Kidney epithelial cell (primary cell): ENCODE measurements around the gene IQCH. TPM values are rescaled to one million over a fixed set of nuclear protein-coding genes. Genes with fewer than 3 reads are reported as not detected.
"Not testable (repeated sequence)": the region's sequence is repeated elsewhere in the genome, so short reads cannot be mapped to it uniquely, and the experiment has no call there.

Experiments used
- DNase-seq: peaks from one replicate; pipeline ENCODE4 v3.0.0-alpha.2; 2010; ENCODE audit warnings: low read depth
- H3K27me3 ChIP-seq: 2 replicates; pipeline ENCODE4 v1.6.0; 2011; ENCODE audit warnings: low read length; ENCODE audit not compliant: control insufficient read depth, insufficient read depth
- H3K36me3 ChIP-seq: 2 replicates; pipeline ENCODE4 v1.5.1; 2011; ENCODE audit warnings: low read length; ENCODE audit not compliant: control insufficient read depth, insufficient read depth
- H3K4me3 ChIP-seq: 2 replicates; pipeline ENCODE4 v1.5.1; 2011; ENCODE audit warnings: low read depth, mild to moderate bottlenecking, control low read depth, low read length
- CTCF ChIP-seq: IDR thresholded peaks from 2 replicates; pipeline ENCODE4 v1.5.1; 2011; ENCODE audit warnings: mild to moderate bottlenecking, moderate library complexity, low read length, control low read depth, inconsistent platforms; ENCODE audit not compliant: insufficient read depth, poor library complexity, severe bottlenecking
- total RNA-seq: library from RNA; depleted of rRNA; stranded (reverse); fragments of >200 nt; gene quantifications from 2 replicates; pipeline ENCODE4 v1.2.3, GENCODE V29; 2015

Gene IQCH
- total RNA-seq, 1 donor from 2014 or later = 6.3 TPM

DNA sequence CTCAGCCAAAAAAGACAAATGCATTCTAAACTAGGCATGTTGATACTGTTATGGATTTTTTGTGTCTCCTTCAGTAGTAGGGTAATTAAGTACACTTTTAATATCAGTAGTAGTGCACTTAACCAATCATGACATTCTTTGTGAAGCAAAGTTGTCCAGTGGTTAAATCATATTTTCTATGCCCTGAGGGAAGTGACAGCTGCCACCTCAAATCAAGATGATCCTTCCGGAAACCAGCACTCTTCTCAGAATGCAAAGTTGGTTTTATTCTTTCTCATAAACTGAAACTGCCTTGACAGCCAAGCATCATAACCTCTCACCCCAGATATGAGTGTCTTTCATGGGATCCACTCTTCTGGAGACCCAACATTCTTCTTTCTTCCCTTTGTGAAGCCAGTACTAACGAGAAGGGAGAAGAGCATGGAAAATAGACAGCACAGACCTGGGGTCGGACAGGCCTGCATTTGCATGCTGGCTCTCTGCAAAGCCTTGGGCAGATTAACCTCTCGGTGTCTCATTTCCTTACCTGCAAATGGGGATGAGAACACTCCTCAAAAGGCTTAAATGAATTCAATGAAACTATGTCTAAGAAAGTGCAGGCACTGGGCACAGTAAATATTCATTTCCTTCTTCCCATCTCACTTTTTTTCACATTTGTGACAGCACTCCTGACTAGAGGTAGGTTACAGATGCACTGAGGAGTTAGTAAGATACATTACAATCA is 13.3 kb upstream of the IQCH start:
- Histone ChIP-seq H3K4me3 (no peak overlapping the region), H3K27me3 (no peaks in the 10 kb centered on the region), H3K36me3 (no peaks in the 10 kb centered on the region)
- no peak for DNase-seq
- no peak for TF ChIP-seq CTCF

DNA sequence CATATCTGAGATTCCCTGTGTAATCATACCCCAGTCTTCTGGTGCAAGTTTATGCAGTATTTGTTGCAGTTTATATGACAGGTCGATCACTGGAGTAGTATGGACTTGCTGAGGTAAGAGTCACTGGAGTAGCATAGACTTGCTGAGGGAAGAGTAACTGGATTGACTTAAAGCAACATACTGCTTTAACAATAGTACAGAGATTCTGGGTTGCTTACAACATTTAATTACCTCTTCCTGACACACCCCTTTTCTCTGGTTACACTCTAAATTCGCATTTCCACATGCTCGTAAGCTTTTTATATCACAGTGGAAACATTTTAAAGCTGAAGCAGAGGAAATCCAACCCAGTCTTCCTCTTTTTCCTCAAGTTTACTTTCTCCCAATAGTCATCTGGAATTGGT is 11.9 kb upstream of the IQCH start:
- no peaks in the 10 kb centered on the region for H3K36me3 ChIP-seq
- no peak for DNase-seq
- no peak for TF ChIP-seq CTCF

DNA sequence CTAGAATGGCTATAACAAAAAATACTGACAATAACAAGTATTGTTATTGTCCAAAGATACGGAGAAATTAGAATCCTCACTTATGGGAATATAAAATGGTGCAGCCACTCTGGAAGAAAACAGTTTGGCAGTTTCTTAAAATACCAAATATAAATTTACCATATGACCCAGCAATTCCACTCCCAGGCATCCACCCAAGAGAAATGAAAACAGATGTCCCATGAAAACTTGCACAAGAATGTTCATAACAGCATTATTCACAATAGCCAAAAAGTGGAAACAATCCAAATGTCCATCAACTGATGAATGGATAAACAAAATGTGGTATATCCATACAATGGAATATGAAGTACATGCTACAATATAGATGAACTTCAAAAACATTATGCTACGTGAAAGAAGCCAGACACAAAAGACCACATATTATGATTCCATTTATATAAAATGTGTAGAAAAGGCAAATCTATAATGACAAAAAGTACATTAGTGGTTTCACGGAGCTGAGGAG is 9.6 kb upstream of the IQCH start:
- H3K27me3 ChIP-seq = no peaks in the 10 kb centered on the region
- no peaks in the 10 kb centered on the region for H3K36me3 ChIP-seq
- no peak overlapping the region for H3K4me3 ChIP-seq
- no peak for DNase-seq
- no peak for TF ChIP-seq CTCF

More for the DNA sequence above, 11.9 kb upstream of the IQCH start:
- Histone ChIP-seq H3K4me3 (no peak overlapping the region), H3K27me3 (no peaks in the 10 kb centered on the region)

DNA sequence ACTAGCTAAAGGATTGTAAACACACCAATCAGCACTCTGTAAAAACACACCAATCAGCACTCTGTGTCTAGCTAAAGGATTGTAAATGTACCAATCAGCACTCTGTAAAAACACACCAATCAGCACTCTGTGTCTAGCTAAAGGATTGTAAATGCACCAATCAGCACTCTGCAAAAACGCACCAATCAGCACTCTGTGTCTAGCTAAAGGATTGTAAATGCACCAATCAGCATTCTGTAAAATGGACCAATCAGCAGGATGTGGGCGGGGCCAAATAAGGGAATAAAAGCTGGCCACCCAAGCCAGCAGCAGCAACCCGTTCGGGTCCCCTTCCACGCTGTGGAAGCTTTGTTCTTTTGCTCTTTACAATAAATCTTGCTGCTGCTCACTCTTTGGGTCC is 8.0 kb upstream of the IQCH start:
- not testable (repeated sequence) for H3K4me3 ChIP-seq, H3K36me3 ChIP-seq, DNase-seq, H3K27me3 ChIP-seq

DNA sequence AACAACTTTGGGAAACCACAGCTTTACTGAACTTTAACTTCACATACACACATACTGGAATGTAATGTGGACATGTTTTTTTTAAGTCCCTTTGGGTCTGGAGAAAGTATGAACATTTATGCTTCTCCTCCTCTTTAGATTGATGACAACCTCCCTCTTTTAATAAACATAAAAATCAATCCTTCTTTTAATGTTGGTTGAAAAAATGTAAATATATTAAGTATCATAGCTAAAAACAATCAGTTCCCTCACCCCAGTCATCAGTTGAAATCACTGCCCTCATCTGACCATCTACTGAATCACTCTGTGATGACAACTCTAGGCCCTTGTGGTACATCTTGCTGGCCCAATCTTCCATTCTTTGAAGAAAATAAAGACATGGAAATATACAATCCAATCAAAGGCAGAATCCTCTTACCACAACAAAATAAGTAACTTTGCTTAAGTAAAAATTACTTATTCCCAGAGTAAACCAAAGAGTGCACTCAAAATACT is 6.5 kb upstream of the IQCH start:
- Histone ChIP-seq H3K4me3 (no peak overlapping the region), H3K36me3 (no peaks in the 10 kb centered on the region), H3K27me3 (no peaks in the 10 kb centered on the region)
- no peak for DNase-seq
- TF ChIP-seq CTCF = no peak

- Histone ChIP-seq H3K27me3 (no peaks in the 10 kb centered on the region), H3K4me3 (no peak overlapping the region), H3K36me3 (no peaks in the 10 kb centered on the region)
- no peak for TF ChIP-seq CTCF
- no peak for DNase-seq
These were observed 4.8 kb upstream of the IQCH start for GRCh38 chr15:67249830-67250229.
